HepG2 (cell line): ENCODE results near the gene FCHSD1. TPM values are rescaled to one million over a fixed set of nuclear protein-coding genes. Genes with fewer than 3 reads are reported as not detected.

Experiments
- CREM ChIP-seq, 2 experiments: sonication (generic) in 1 of 2; formaldehyde crosslinking in 1 of 2; IDR thresholded peaks; 2 replicates each; pipeline versions ENCODE4 v1.4.0 to v1.6.1; 2016 to 2020; ENCODE audit warnings: antibody characterized with exemption in 1 of 2, mild to moderate bottlenecking in 1 of 2, missing genetic modification reagents in 1 of 2
- DRAP1 ChIP-seq: IDR thresholded peaks from 2 replicates; pipeline ENCODE4 v1.6.1; 2016; ENCODE audit warnings: missing genetic modification reagents, missing compliant biosample characterization
- HNRNPK ChIP-seq: fragments of 200-400 bp; formaldehyde crosslinking; IDR thresholded peaks from 2 replicates; pipeline ENCODE4 v1.6.1; 2018; ENCODE audit warnings: low read length, low read depth, moderate library complexity, mild to moderate bottlenecking; ENCODE audit not compliant: poor library complexity, severe bottlenecking
- MBNL3 ChIP-seq: fragments of 250-450 bp; sonication (Bioruptor Pico); conservative IDR thresholded peaks from 2 replicates; pipeline ENCODE4 v1.8.0; 2022; ENCODE audit warnings: mild to moderate bottlenecking, inconsistent platforms
- MED1 ChIP-seq: sonication (generic); formaldehyde crosslinking; IDR thresholded peaks from 2 replicates; pipeline ENCODE4 v1.4.0; 2020; ENCODE audit warnings: missing genetic modification reagents
- NONO ChIP-seq, 2 experiments: fragments of 450-650 bp in 1 of 2; sonication (generic) in 1 of 2; formaldehyde crosslinking in 1 of 2; IDR thresholded peaks in 1 of 2; conservative IDR thresholded peaks in 1 of 2; 2 replicates each; pipeline versions ENCODE4 v1.6.1 to v1.8.0; 2017 to 2022; ENCODE audit warnings: mild to moderate bottlenecking in 1 of 2, missing genetic modification reagents in 1 of 2, moderate library complexity in 1 of 2
- SALL1 ChIP-seq: sonication (generic); formaldehyde crosslinking; IDR thresholded peaks from 2 replicates; pipeline ENCODE4 v1.8.0; 2022; ENCODE audit warnings: mild to moderate bottlenecking, missing genetic modification reagents
- YEATS4 ChIP-seq: sonication (generic); formaldehyde crosslinking; IDR thresholded peaks from 2 replicates; pipeline ENCODE4 v1.4.0; 2020; ENCODE audit warnings: missing genetic modification reagents, borderline replicate concordance
- ZFY ChIP-seq: sonication (generic); formaldehyde crosslinking; IDR thresholded peaks from 2 replicates; pipeline ENCODE4 v1.4.0; 2020; ENCODE audit warnings: missing genetic modification reagents
- ZGPAT ChIP-seq: IDR thresholded peaks from 2 replicates; pipeline ENCODE4 v1.6.1; 2016; ENCODE audit warnings: mild to moderate bottlenecking
- ZNF224 ChIP-seq: sonication (generic); formaldehyde crosslinking; IDR thresholded peaks from 2 replicates; pipeline ENCODE4 v1.5.0; 2020; ENCODE audit warnings: mild to moderate bottlenecking, missing genetic modification reagents
- ZNF670 ChIP-seq: sonication (generic); formaldehyde crosslinking; IDR thresholded peaks from 2 replicates; pipeline ENCODE4 v1.8.0; 2022; ENCODE audit warnings: mild to moderate bottlenecking, missing genetic modification reagents, borderline replicate concordance
- ZSCAN9 ChIP-seq: IDR thresholded peaks from 2 replicates; pipeline ENCODE4 v1.6.1; 2016; ENCODE audit warnings: borderline replicate concordance
- polyA plus RNA-seq, 8 experiments: library from polyadenylated mRNA; depleted of rRNA in 3 of 8; stranded (reverse) in 7 of 8; unstranded in 1 of 8; fragments of >200 nt; fragmentation: Illumina TruSeq in 4 of 8; extraction: Trizol in 4 of 8; gene quantifications; 2 replicates each; pipeline versions ENCODE4 v1.2.1 to v1.2.3, GENCODE V29; 2011 to 2016; ENCODE audit warnings: low read depth in 4 of 8, missing spikeins in 1 of 8, mixed read lengths in 1 of 8; ENCODE audit not compliant: insufficient read depth in 1 of 8
- total RNA-seq, 5 experiments: library from RNA; depleted of rRNA; stranded (reverse); fragments of >200 nt; fragmentation: Illumina TruSeq; extraction: Trizol; gene quantifications; 2 replicates each; pipeline ENCODE4 v1.2.3, GENCODE V29; 2016; ENCODE audit warnings: low read depth in 1 of 5
- TF ChIP-seq, protein P1 (sequence below): sonication (generic); formaldehyde crosslinking; IDR thresholded peaks from 2 replicates; pipeline ENCODE4 v1.4.0; 2020; ENCODE audit warnings: missing genetic modification reagents, borderline replicate concordance
- TF ChIP-seq, protein P2 (sequence below): sonication (generic); formaldehyde crosslinking; IDR thresholded peaks from 2 replicates; pipeline ENCODE4 v1.5.0; 2020; ENCODE audit warnings: mild to moderate bottlenecking, missing genetic modification reagents, borderline replicate concordance
- TF ChIP-seq, protein P3 (sequence below): sonication (generic); formaldehyde crosslinking; IDR thresholded peaks from 2 replicates; pipeline ENCODE4 v1.8.1; 2023; ENCODE audit warnings: mild to moderate bottlenecking, inconsistent platforms, moderate library complexity, missing genetic modification reagents, borderline replicate concordance

FCHSD1 gene
- total and polyA plus RNA-seq, 2 of the 13 experiments (the other 11 are each of a cell fraction or from before 2014, with no cell fraction given) = 5.5 to 15.4 TPM

DNA sequence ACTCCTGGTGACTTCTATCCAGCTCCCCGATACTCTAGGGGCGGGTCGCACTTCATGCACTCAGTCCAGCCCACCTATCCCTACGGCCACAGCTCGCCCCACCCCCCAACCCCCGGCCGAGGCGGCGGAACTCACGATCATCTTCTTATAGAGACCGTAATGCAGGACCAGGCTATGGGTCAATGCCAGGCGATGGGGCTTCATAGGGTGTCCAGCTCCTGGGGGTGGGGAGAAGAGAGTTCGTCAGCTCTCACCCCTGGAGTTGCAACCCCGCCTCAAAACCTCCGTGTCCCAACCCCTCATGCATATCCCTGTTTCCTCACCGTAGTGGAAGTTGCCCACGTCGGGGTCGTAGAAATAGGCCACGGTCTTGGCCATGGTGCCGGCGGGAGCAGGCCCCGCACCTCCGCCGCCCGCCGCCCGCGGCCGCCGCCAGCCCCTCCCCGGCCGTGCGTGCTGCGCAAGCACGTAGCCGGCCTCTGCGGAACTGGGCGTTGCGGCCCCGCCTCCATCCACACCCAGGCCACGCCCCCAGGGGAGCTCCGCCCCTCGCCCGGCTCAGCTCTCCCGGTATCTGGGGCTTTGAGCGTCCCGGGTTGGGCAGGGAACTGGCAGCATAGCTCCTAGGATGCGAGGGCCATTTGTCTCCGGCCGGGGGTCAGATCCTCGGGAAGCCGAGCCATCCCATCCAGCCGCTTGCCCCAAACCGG is 14.7 kb downstream of the FCHSD1 start, which contains the start of the genes HDAC3 and RELL2 (continued):
- TF ChIP-seq, protein P1, sequence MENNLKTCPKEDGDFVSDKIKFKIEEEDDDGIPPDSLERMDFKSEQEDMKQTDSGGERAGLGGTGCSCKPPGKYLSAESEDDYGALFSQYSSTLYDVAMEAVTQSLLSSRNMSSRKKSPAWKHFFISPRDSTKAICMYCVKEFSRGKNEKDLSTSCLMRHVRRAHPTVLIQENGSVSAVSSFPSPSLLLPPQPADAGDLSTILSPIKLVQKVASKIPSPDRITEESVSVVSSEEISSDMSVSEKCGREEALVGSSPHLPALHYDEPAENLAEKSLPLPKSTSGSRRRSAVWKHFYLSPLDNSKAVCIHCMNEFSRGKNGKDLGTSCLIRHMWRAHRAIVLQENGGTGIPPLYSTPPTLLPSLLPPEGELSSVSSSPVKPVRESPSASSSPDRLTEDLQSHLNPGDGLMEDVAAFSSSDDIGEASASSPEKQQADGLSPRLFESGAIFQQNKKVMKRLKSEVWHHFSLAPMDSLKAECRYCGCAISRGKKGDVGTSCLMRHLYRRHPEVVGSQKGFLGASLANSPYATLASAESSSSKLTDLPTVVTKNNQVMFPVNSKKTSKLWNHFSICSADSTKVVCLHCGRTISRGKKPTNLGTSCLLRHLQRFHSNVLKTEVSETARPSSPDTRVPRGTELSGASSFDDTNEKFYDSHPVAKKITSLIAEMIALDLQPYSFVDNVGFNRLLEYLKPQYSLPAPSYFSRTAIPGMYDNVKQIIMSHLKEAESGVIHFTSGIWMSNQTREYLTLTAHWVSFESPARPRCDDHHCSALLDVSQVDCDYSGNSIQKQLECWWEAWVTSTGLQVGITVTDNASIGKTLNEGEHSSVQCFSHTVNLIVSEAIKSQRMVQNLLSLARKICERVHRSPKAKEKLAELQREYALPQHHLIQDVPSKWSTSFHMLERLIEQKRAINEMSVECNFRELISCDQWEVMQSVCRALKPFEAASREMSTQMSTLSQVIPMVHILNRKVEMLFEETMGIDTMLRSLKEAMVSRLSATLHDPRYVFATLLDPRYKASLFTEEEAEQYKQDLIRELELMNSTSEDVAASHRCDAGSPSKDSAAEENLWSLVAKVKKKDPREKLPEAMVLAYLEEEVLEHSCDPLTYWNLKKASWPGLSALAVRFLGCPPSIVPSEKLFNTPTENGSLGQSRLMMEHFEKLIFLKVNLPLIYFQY (CRISPR knock-in tag) = no peak
- TF ChIP-seq DRAP1 (CRISPR knock-in tag) = peak; percentile 40; the same call in 1 of the 2 replicates
- no peak for TF ChIP-seq HNRNPK
- TF ChIP-seq ZFY (CRISPR knock-in tag) = peak; percentile 93
- TF ChIP-seq ZSCAN9 = 0 out of 2 replicates have a peak, but pooled peaks have one; percentile 30
- TF ChIP-seq MED1 (CRISPR knock-in tag) = 0 out of 2 replicates have a peak, but pooled peaks have one; percentile 12
- TF ChIP-seq, protein P2, sequence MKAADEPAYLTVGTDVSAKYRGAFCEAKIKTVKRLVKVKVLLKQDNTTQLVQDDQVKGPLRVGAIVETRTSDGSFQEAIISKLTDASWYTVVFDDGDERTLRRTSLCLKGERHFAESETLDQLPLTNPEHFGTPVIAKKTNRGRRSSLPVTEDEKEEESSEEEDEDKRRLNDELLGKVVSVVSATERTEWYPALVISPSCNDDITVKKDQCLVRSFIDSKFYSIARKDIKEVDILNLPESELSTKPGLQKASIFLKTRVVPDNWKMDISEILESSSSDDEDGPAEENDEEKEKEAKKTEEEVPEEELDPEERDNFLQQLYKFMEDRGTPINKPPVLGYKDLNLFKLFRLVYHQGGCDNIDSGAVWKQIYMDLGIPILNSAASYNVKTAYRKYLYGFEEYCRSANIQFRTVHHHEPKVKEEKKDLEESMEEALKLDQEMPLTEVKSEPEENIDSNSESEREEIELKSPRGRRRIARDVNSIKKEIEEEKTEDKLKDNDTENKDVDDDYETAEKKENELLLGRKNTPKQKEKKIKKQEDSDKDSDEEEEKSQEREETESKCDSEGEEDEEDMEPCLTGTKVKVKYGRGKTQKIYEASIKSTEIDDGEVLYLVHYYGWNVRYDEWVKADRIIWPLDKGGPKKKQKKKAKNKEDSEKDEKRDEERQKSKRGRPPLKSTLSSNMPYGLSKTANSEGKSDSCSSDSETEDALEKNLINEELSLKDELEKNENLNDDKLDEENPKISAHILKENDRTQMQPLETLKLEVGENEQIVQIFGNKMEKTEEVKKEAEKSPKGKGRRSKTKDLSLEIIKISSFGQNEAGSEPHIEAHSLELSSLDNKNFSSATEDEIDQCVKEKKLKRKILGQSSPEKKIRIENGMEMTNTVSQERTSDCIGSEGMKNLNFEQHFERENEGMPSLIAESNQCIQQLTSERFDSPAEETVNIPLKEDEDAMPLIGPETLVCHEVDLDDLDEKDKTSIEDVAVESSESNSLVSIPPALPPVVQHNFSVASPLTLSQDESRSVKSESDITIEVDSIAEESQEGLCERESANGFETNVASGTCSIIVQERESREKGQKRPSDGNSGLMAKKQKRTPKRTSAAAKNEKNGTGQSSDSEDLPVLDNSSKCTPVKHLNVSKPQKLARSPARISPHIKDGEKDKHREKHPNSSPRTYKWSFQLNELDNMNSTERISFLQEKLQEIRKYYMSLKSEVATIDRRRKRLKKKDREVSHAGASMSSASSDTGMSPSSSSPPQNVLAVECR (CRISPR knock-in tag) = peak; percentile 45; the same call in 1 of the 2 replicates
- peak; percentile 53 for TF ChIP-seq SALL1
- peak; percentile 46; the same call in 1 of the 2 replicates for TF ChIP-seq ZGPAT
- no peak for TF ChIP-seq ZNF670 (CRISPR knock-in tag)
- no peak for TF ChIP-seq MBNL3 (CRISPR knock-in tag)
- TF ChIP-seq CREM (IDR thresholded peaks at IDR 0.05) = no peak
- no peak for TF ChIP-seq CREM (CRISPR knock-in tag; IDR thresholded peaks at IDR 0.05)
- TF ChIP-seq, protein P3, sequence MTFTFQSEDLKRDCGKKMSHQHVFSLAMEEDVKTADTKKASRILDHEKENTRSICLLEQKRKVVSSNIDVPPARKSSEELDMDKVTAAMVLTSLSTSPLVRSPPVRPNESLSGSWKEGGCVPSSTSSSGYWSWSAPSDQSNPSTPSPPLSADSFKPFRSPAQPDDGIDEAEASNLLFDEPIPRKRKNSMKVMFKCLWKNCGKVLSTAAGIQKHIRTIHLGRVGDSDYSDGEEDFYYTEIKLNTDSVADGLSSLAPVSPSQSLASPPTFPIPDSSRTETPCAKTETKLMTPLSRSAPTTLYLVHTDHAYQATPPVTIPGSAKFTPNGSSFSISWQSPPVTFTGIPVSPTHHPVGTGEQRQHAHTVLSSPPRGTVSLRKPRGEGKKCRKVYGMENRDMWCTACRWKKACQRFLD (CRISPR knock-in tag) = 0 out of 2 replicates have a peak, but pooled peaks have one; percentile 30
- no peak for TF ChIP-seq NONO (IDR thresholded peaks at IDR 0.05)
- TF ChIP-seq NONO (CRISPR knock-in tag; conservative IDR thresholded peaks at IDR 0.05) = no peak; the same call in 1 of the 2 replicates
- peak; percentile 82; the same call in 1 of the 2 replicates for TF ChIP-seq ZNF224 (CRISPR knock-in tag)
- peak; percentile 69; the same call in 1 of the 2 replicates for TF ChIP-seq YEATS4 (CRISPR knock-in tag)
